GM21447 (cell line): ENCODE results near the gene AK9.

ENCODE experiments used
- ATAC-seq: cut with Tn5 transposase; IDR thresholded peaks from one replicate; pipeline ENCODE4 v1.9.1; 2021; ENCODE audit not compliant: unreplicated experiment

The AK9 gene

DNA sequence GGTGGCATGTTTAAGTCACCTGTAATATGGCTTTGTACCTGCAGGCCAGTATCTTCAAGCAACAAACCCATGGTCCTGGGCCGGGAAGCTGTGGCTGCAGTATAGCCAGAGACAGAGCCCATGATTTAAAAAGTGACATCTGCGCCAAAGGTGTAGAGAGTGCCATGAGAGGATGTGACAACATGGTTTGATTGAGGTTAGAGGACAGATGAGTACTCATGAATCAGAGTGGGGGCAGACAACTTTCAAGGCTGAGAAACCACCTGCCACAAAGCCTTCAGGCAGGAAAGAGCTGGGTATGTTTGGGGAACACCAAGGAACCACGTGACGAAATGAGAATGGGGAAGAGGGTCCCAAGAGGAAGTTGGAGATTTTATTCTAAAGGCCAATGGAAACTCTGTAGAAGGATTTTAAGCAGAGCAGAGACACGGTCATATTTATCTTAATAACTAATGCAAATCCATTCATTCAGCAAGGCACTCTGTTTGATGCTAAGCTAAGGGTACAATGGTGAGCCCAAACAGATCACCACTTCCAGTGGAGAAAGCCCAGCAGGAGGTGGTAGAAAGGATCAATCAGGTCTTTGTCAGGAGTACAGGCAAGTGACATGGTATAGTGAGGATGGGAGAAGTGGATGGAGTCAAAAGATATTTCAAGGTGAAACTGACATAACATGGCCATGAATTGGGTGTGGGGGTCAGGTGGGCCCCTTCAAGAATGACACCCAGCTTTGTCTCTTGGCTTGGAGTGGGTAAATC is 232.0 kb downstream of the AK9 start:
- peak; percentile 27 for ATAC-seq

DNA sequence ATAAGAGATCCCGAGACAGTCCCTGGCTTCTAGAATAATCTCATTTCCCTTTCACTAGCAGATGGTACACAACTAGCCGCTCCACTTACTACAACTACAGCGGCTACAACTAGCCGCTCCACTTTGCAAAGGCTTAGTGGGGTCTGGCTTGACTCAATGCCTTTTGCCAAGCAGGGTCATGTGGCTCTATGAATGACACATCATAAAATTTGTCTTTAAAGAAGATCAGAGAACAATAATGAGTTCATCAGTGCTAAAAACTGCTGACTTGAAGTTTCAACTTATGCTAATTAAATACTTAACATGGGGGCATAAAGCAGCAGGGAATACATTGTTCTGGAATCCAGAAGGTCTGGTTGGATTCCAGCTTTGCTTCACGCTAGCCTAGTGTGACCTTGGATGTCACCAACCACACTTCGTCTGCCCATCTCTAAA is 233.4 kb downstream of the AK9 start:
- ATAC-seq, result no peak

DNA sequence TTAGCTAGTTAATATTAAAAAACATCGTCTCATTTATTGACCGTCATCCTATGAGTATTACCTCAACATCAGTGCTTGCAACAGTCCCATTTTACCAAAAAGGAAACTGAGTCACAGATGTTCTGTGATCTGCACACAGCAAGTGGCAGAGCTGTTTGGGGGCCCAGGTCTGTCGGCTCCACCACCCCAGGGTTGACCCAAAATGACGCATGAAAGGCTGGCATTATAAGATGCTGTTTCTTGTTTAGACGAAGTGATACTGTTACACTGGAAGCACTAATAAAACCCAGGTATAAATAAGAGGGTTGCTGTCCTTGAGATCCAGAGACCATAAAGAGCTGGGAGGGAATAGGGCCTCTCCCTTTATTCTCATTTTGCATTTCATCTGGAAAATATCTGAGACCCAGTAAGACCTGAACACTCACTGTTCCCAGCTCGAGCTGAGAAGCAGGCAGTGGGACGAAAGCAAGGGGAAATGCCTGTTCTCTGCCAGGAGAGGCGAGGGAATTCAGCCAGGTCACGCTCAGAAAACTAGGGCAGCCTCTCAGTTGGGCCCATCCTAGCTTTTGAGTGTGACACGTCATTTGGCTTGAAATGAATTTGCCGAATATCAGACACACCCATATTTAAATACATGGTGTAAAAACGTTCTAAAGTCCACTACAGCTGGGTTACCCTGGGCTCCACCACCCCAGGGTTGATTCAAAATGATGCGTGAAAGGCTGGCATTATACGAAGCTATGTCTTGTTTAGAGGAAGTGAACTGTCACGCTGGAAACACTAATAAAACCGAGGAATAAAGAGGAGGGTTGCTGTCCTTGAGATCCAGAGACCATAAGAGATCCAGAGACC is 234.1 kb downstream of the AK9 start:
- ATAC-seq, result no peak

DNA sequence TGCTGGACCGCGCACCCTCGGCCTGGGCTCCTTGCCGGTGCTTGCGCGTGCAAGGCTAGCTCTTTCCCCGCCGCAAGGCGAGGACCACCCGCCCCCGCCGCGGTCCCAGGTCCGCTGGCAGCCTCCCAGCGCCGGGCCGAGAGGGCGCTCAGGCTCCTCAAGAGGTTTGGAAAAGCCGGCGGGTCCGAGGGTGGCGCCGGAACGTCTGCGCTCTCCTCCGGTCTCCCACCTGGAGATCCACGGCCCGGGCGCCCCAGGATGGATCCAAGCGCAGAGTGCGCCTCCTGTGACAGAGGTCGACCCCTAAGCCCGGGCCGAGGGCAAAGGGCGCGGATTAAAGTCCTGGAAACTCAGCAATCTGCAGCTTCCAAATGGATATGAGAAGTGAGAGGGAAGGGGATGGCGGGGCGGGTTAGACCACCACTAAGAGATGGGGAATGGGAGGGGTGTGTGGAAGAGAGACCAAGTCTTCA is 234.9 kb downstream of the AK9 start:
- ATAC-seq, result peak; percentile 6

DNA sequence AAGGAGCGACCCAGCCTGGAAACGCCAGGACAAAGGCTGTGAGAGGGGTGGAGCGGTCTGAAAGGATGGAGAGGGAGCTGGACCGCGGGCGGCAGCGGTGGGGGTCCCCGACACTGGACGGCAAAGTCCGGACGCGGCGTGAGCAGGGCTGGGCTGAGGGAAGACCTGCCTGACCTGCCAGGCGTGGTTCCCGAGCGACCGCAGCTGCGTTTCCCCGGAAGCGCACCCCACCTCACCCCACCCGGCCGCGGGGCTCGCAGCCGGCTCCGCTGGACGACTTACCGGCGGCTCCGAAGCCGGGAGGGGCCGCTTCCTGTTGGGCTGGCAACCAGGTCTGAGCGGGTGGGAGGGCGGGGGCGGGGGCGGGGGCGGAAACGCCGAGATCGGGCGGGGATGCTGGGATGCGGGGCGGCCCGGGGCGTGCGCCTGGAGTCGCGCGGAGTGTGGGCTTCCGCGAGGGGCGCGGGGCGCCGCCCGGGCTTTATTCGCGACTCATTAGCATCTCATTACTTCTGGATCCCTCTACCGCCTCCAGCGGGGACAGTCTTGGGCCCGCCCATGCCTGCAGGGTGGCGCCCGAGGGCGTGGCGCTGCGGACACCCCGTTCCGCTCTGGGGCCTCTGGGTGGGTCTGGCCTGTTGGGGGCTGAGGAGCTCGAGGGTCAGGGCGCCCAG is 235.4 kb downstream of the AK9 start, which contains the start of gene MICAL1:
Gene MICAL1 (minus strand): TSS at position 336 of the 674 bp plus-strand sequence. CDS start 1,576 bp downstream, outside the sequence.
- peak; percentile 43 for ATAC-seq

DNA sequence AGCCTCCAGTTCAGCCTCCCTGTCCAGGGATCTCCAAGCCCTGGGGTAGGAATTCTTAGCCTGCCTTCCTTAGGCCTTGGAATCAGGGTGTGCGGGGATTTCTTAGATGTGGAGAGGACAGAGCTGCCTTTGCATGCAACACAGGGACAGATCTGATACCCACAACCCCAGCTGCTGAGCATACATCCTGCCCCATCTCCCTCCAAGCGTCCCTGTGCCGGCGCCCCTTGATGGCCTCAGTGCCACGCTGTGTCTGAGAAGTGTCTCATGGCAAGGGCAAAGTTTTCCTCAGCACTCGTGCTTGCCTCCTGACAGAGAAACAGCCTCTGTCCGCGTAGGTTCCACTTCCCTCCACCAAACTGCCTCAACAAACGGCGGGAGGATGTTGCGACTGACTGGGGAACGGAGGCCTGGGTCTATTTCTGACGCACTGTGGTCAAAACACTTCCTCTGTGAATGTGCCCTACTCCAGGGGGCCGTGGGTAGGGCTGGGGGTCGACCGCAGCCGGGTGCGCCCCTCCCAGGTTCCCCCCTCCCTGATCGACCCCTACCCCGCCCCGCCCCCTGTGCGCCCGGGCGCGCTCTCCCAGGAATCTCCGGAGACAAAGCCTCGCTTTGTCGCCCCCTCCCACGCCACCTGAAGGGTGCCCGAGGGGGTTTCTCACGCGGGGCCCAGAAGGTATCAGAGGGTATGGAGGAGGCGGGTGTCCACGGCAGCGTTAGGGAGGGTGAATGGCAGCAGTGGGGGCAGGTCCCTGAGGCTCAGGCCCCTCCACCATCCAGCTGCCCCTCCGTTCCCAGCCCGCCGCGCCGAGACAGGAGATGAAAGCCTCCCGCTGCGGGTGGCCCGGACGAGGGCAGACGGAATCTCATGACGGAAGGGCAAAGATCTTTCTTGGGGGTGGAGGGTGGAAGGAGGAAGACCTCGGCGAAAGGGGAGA is 236.2 kb downstream of the AK9 start:
- ATAC-seq, result peak; percentile 40

DNA sequence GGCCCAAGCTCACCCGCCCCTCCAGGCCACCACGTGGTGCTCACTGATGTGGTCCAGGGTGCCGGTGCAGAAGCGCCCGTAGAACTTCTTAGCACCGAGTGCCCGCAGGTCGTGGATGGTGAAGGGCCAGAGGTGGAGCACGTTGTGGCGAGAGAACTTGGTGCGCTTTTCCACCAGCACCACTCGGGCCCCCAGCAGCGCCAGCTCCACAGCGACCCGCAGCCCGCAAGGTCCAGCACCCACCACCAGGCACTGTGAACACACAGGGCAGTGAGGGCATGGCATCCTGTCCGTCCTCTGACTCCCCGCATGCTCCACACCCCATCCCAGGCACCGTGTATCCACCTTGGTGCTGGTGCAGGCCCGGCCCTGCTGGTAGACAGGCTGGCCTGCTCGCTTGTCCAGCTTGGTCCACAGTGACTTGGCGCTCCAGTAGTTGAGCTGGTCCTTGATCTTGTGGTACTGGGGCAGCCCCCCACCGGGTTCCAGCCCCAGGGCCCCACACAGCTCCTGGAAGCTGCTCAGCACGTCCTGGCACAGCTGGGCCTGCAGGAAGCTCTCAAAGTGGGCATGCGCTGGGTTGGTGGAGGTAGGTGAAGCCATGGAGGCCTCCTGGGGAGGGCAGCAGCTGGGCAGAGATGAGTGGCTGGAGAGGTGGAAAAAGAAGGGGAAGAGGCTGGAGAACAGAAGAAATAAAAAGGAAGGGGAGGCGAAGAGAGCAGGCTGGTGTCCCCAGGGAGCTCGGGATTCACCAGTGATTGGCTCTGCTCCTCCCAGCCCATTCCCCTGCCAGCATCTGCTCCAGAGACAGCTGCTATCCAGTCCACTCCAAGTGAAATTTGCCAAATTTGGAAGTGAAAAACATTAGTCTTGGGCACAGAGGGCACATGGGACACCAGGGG is 237.2 kb downstream of the AK9 start:
- no peak for ATAC-seq

DNA sequence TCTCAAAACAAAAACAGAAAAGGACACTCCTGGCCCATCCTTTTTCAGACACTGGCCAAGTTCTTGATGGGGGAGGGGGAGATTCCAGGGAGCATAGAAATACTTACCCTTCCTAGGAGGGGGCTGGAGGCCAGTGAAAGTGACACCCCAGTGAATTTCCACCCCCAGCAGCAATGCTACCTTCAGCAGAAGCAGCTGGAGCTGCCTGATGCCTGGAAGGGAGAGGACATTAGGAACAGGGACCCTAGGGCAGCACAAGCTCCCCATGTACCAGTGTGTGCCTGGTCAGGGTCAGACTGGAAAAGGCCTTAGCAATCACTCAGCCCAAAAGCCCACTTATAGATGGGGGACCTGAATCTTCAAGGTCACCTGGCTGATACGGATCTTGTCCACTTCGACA is 237.8 kb downstream of the AK9 start:
- ATAC-seq, result no peak

DNA sequence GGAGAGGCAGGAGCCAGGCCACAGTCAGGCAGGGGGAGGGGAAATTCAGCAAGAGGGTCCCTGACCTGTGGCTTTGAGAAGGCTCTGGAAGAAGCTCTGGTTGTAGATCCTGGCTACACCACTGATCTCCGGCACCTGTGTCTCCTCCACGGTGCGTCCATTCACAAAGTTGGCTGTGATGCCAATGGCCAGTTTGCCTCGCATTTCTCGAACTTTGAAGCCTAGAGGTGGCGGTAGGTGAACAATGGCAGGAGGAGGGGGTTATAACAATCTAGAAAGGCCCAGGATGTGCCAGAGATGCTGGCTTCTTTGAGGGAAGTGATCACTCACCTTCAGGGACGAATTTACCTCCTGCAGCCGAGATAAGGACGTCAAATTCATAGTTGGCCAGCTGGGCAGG is 238.8 kb downstream of the AK9 start:
- ATAC-seq, result no peak

DNA sequence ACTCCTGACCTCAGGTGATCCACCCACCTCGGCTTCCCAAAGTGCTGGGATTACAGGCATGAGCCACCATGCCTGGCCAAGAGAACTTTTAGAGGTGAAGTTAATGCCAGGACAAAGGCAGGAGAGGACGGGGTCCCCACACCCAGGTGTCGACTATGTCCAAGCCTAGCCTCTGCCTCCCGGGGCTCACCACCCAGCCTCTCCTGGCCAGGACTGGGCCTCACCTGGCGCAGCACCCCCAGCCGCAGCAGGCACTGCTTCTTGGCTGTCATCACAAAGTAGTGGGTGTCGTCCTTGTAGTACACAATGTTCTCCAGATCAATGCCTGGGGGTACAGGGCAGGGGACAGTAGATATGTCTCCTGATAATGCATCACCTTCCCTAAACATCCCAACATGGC is 239.6 kb downstream of the AK9 start:
- no peak for ATAC-seq

DNA sequence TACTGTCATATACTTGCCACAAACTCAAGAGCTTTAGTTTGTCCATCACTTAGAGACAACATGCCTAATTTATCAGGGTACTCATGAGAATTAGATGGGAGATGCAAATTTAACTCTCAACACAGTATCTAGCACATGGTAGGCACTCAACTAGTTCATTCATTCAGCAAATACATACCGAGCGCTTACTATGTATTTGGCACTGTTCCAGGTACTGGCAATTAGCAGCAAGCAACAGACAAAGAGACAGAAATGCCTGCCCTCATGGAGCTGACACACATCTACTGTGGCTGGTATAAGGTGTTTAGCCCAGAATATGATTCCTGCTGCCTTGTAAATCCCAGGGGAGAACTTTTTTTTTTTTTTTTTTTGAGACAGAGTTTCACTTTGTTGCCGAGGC is 240.2 kb downstream of the AK9 start:
- ATAC-seq, result no peak

DNA sequence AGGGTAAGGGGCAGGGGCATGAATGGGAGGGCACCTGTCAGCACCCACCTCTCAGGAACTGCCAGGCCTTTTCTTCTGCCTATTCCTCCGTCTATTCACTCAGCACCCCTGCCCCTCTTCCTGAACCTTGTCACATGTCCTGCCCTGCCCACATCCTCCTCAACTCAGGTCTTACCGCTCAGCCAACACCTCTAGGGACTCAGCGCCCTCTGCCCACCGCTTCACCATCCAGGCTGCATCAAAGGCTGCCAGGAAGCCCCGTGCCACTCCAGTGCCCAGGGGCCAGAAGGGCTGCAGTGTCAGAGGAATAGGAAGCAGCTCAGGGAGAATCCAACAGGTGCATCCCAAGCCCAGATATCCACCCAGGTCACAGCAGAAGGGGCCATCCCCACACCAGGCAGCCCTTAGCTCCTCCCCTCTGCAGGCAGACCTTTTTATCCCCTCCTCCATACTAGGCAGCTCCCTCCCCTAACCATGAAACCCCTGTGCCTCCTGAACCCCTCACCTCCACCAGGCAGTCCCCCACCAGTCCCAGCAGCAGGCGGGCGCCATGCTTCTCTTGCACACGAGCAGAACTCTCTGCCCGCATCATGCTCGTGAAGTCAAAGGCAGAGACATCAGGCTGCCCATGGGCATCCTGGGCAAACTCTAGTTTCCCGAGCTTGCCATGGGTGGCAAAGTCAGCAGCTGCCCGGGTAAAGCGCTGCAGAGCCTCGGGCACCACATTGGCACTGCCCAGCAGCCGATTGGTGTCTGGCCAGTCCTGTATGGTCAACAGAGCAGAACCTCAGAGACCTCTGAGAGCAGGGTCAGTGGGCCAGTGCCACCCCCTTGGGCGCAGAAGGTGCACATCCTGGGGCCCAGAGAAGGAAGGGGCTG is 241.0 kb downstream of the AK9 start:
- ATAC-seq, result no peak

DNA sequence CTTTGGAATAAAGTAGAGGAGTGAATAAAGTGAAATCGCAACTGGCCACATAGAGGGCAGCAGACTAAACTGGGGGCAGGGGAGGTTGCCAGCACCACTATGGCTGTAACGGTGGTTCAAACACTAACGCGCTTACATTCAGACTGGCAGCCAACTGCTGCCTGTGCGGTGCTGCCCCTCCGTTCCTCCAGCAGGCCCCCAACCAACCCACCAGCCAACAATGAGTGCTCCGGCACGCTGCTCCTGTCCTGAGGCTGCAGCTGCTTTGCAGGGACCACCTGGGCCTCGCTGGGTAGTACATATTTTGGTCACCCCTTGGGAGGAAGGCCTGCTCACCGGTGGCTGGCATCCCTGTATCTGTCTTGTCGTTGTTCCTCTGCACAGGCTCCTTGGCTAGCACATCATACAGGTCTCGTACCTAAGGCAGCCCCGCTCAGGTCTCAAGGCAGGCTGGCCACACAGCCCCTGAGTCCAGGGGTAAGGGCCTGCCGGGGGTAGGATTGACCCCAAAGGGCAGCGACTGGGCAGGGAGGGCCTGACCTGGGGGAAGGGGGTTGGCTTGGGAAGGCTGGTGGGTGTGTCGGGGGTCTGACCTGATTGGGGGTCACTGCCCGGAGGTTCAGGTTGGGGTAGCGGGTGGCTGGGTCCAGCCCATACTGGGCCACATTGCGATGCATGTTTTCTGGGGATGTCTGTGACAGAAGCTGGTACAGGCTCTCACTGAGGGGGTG is 241.8 kb downstream of the AK9 start:
- no peak for ATAC-seq

DNA sequence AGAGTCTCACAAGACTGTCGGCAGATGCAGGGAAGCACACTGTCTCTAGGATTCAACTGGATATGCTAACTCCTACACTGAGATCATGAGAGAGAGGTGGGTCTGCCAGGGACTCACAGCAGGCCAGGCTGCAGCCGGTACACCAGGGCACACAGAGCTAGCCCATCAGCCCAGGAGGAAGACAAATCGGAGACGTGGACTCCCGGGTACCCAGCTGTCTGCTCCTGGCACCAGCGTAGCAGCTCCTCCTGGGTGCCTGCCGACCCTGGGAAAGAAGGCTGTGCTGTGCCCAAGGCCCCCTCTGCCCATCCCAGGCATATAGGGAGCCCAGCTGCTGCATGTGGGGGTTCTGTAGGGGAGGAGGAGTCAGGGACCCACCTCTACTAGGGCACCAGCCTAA is 242.4 kb downstream of the AK9 start:
- ATAC-seq, result no peak

DNA sequence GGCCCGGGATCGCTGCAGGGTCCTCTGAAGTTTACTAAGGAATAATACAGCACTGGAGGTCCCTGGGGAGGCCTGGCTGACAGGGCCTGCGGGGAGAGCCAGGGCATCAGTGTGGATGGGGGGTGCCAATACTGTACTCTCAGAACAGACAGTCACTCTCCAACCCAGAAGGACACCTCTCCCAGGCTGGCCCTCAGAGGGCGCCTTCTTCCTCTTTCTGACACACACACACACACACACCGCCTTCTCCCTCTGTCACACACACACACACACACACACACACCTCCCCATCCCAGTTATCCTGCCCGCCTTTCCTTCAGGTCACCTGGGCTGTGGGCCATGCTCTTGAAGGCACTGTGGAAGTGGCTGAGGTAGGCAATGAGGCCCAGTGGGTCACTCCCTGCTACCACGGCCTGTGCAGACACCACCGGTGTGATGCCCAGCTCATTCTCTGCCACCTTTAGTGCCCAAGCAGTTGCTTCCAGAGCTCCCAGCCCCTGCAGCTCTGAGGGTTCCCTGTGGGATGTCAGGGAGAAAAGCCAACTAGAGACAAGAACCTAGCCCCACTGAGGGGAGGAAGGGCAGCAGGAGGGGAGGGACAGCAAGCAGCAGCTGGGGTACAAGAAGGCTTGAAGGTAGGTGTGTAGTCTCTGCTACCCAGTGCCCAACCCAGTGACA is 243.0 kb downstream of the AK9 start:
- ATAC-seq, result no peak

DNA sequence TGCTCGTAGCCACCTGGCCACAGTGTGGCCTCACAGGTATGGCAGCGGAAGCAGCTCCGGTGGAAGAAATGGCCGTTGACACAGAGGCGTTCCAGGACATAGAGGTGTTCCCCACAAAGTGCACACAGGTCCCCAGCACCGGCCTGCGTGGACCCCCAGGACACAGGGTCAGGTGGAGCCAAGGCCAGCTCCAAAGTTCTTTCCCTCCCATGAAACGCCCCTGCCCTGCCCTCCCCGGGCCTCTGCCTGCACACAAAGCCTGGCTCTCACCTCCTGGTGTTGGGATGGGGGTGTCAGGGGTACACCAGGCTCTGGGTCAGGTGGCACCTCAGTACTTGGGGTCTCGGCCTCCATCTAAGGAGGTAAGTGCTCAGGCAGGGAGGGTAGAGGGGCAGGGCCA is 243.9 kb downstream of the AK9 start:
- no peak for ATAC-seq

DNA sequence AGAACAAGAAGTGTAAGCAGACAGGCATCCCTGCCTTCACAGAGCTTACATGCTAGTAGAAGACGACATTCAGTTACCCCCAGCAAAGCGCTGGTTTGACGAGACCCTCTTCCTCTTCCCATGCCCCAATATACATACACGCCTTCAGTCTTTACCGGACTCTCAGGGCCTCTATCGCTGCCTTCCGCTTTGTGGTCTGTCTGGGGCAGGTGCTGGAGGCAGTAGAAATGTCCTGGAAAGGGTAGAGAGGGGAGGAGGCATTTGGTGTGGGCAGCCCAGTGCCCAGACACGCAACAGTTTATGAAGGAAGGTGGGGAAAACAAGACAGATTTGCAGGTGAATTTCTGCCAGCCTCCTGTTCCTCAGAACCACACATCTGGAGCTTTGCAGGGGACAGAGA is 244.5 kb downstream of the AK9 start:
- no peak for ATAC-seq
